MM.1S (cell line): ENCODE results near the gene CBFA2T2.

Experiments
- DNase-seq: peaks from one replicate; pipeline ENCODE4 v3.0.0-alpha.2; 2015
- H2AFZ ChIP-seq: fragments of 300-600 bp; sonication (generic); 2 replicates; pipeline ENCODE4 v1.6.0; 2016; ENCODE audit warnings: antibody characterized with exemption, low read length
- H3F3A ChIP-seq: fragments of 300-600 bp; sonication (generic); 2 replicates; pipeline ENCODE4 v1.6.1; 2016; ENCODE audit warnings: mild to moderate bottlenecking, antibody characterized with exemption, low read length, moderate library complexity, mixed read lengths; ENCODE audit not compliant: insufficient read depth
- H3K27ac ChIP-seq: fragments of 300-600 bp; sonication (generic); 2 replicates; pipeline ENCODE4 v1.5.1; 2016; ENCODE audit warnings: mild to moderate bottlenecking, low read length
- H3K27me3 ChIP-seq: fragments of 300-600 bp; sonication (generic); replicated peaks from 2 replicates; pipeline ENCODE4 v1.6.0; 2016; ENCODE audit warnings: low read length; ENCODE audit not compliant: insufficient read depth
- H3K36me3 ChIP-seq: fragments of 300-600 bp; sonication (generic); replicated peaks from 2 replicates; pipeline ENCODE4 v1.6.1; 2016; ENCODE audit warnings: mild to moderate bottlenecking, low read length, mixed read lengths; ENCODE audit not compliant: insufficient read depth
- H3K4me1 ChIP-seq: fragments of 300-600 bp; sonication (generic); 2 replicates; pipeline ENCODE4 v1.6.1; 2016; ENCODE audit warnings: low read length, mixed read lengths
- H3K4me2 ChIP-seq: fragments of 300-600 bp; sonication (generic); 2 replicates; pipeline ENCODE4 v1.6.0; 2016; ENCODE audit warnings: low read depth, low read length
- H3K4me3 ChIP-seq: fragments of 300-600 bp; sonication (generic); 2 replicates; pipeline ENCODE4 v1.5.1; 2016; ENCODE audit warnings: low read length, mixed read lengths
- H3K79me2 ChIP-seq: fragments of 300-600 bp; sonication (generic); 2 replicates; pipeline ENCODE4 v1.6.1; 2016; ENCODE audit warnings: mixed run types, low read length, mixed read lengths
- H3K9ac ChIP-seq: fragments of 300-600 bp; sonication (generic); 2 replicates; pipeline ENCODE4 v1.6.1; 2016; ENCODE audit warnings: low read length, mixed read lengths
- H3K9me2 ChIP-seq: fragments of 300-600 bp; sonication (generic); replicated peaks from 2 replicates; pipeline ENCODE4 v1.6.1; 2016; ENCODE audit warnings: mild to moderate bottlenecking, low read length, mixed read lengths; ENCODE audit not compliant: insufficient read depth
- H3K9me3 ChIP-seq: fragments of 300-600 bp; sonication (generic); replicated peaks from 2 replicates; pipeline ENCODE4 v1.6.1; 2016; ENCODE audit warnings: mild to moderate bottlenecking, low read length, mixed read lengths; ENCODE audit not compliant: insufficient read depth
- H4K20me1 ChIP-seq: fragments of 300-600 bp; sonication (generic); 2 replicates; pipeline ENCODE4 v1.6.1; 2016; ENCODE audit warnings: mild to moderate bottlenecking, low read length, moderate library complexity, mixed read lengths; ENCODE audit not compliant: insufficient read depth
- CTCF ChIP-seq: fragments of 300-600 bp; sonication (generic); IDR thresholded peaks from 2 replicates; pipeline ENCODE4 v1.5.1; 2016; ENCODE audit warnings: antibody characterized with exemption, low read length, mixed read lengths
- EZH2 ChIP-seq: fragments of 300-600 bp; sonication (generic); optimal IDR thresholded peaks from 2 replicates; pipeline ENCODE3; 2017; ENCODE audit warnings: low read depth, mild to moderate bottlenecking, antibody characterized with exemption, low read length, mixed read lengths
- EZH2phosphoT487 ChIP-seq: fragments of 300-600 bp; sonication (generic); IDR thresholded peaks from 2 replicates; pipeline ENCODE4 v1.6.1; 2018; ENCODE audit warnings: antibody characterized with exemption, low read length

The CBFA2T2 gene

GRCh38 chr20:33684533-33685327, 194.8 kb downstream of the CBFA2T2 start:
- Histone ChIP-seq H3K4me1 (peaks cover 14% of the 10 kb centered on the region), H3K79me2 (peaks cover 55% of the 10 kb centered on the region), H3K9me3 (no peaks in the 10 kb centered on the region), H3K4me2 (peak overlapping the region; percentile 79), H4K20me1 (no peaks in the 10 kb centered on the region), H3K36me3 (no peaks in the 10 kb centered on the region), H3F3A (peaks cover 10% of the 10 kb centered on the region), H2AFZ (peak overlapping the region; percentile 82; the same call in 1 of the 2 replicates), H3K9ac (peak overlapping the region; percentile 90), H3K27me3 (no peaks in the 10 kb centered on the region), H3K9me2 (no peaks in the 10 kb centered on the region), H3K4me3 (peak overlapping the region; percentile 92), H3K27ac (peak overlapping the region; percentile 87; the same call in 1 of the 2 replicates)
- no peak for DNase-seq
- no peak for TF ChIP-seq EZH2
- TF ChIP-seq EZH2phosphoT487: no peak
- no peak for TF ChIP-seq CTCF

- Histone ChIP-seq H2AFZ (peak overlapping the region; percentile 82), H3F3A (peaks cover 10% of the 10 kb centered on the region)
- peak; percentile 87 for DNase-seq
These were observed 195.6 kb downstream of the CBFA2T2 start for GRCh38 chr20:33685328-33686099.

GRCh38 chr20:33686100-33686983, 196.4 kb downstream of the CBFA2T2 start, which contains the start of gene E2F1:
E2F1 (minus strand) TSS chr20:33686385; CDS start chr20:33686264, 121 bp downstream.
- Histone ChIP-seq H3K9me3 (no peaks in the 10 kb centered on the region), H3K79me2 (peaks cover 41% of the 10 kb centered on the region), H3K4me3 (peak within 1 kb of the TSS; percentile 92), H4K20me1 (no peaks in the 10 kb centered on the region), H3K9ac (peak within 1 kb of the TSS; percentile 90), H3F3A (peaks cover 10% of the 10 kb centered on the region), H3K4me2 (peak within 1 kb of the TSS; percentile 82), H3K4me1 (peaks cover 14% of the 10 kb centered on the region), H3K36me3 (no peaks in the 10 kb centered on the region), H3K27me3 (no peaks in the 10 kb centered on the region), H2AFZ (peak within 1 kb of the TSS; percentile 100), H3K27ac (peak within 1 kb of the TSS; percentile 87), H3K9me2 (no peaks in the 10 kb centered on the region)
- DNase-seq: peak; percentile 97
- peak; percentile 27 for TF ChIP-seq CTCF
- TF ChIP-seq EZH2phosphoT487: no peak

More at GRCh38 chr20:33685328-33686099, 195.6 kb downstream of the CBFA2T2 start:
- Histone ChIP-seq H4K20me1 (no peaks in the 10 kb centered on the region), H3K79me2 (peaks cover 50% of the 10 kb centered on the region), H3K9me2 (no peaks in the 10 kb centered on the region), H3K4me1 (peaks cover 14% of the 10 kb centered on the region), H3K4me2 (peak overlapping the region; percentile 79), H3K36me3 (no peaks in the 10 kb centered on the region), H3K27ac (peak overlapping the region; percentile 87), H3K9ac (peak overlapping the region; percentile 90), H3K4me3 (peak overlapping the region; percentile 92), H3K27me3 (no peaks in the 10 kb centered on the region), H3K9me3 (no peaks in the 10 kb centered on the region)
- no peak for TF ChIP-seq EZH2phosphoT487
- no peak for TF ChIP-seq EZH2
